Ishikawa (cell line): ENCODE measurements around the gene C19orf47.

Experiments used
- CEBPB ChIP-seq: IDR thresholded peaks from 2 replicates; pipeline ENCODE4 v1.6.1; 2012
- CREB1 ChIP-seq: IDR thresholded peaks from 2 replicates; pipeline ENCODE4 v1.6.1; 2012; ENCODE audit warnings: low read depth
- EP300 ChIP-seq: IDR thresholded peaks from 2 replicates; pipeline ENCODE4 v1.6.1; 2012; ENCODE audit warnings: borderline replicate concordance
- FOXM1 ChIP-seq: IDR thresholded peaks from 2 replicates; pipeline ENCODE4 v1.6.1; 2012; ENCODE audit warnings: low read depth, borderline replicate concordance
- REST ChIP-seq: IDR thresholded peaks from 2 replicates; pipeline ENCODE4 v1.6.1; 2012; ENCODE audit warnings: low read depth, mild to moderate bottlenecking
- TAF1 ChIP-seq: IDR thresholded peaks from 2 replicates; pipeline ENCODE4 v1.6.1; 2012; ENCODE audit warnings: low read depth, mild to moderate bottlenecking
- TCF12 ChIP-seq: IDR thresholded peaks from 2 replicates; pipeline ENCODE4 v1.6.1; 2012; ENCODE audit warnings: low read depth
- TEAD4 ChIP-seq: IDR thresholded peaks from 2 replicates; pipeline ENCODE4 v1.6.1; 2012
- YY1 ChIP-seq: IDR thresholded peaks from 2 replicates; pipeline ENCODE4 v1.6.1; 2012; ENCODE audit warnings: low read depth
- TF ChIP-seq, protein P1 (sequence below): IDR thresholded peaks from 2 replicates; pipeline ENCODE4 v1.6.1; 2012
- TF ChIP-seq, protein P2 (sequence below): IDR thresholded peaks from 2 replicates; pipeline ENCODE4 v1.6.1; 2012

DNA sequence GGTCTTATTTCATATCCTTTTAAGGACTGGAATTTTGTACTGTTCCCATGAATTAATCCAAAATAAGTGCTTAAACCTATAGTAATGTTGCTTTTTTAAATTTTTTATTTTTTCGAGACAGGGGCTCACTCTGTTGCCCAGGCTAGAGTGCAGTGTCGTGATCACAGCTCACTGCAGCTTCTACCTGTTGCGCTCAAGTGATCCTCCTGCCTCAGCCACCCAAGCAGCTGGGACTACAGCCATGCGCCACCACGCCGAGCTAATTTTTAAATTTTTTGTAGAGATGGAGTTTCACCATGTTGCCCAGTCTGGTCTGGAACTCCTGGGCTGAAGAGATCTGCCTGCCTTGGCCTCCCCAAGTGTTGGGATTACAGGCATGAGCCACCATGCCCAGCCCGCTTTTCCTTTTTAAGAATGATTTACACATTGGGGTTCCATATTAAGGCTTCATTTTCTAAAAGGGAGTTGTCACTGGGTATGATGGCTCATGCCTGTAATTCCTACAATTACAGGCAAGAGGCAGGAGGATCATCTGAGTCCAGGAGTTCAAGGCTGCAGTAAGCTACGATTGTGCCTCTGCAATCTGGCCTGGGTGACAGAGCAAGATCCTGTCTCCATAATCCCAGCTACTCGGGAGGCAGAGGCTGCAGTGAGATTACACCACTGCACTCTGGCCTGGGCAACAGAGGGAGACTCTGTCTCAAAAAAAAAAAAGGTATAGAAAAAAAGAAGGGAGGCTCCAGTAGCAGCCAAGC lies 34.8 kb downstream of the C19orf47 start:
- TF ChIP-seq YY1, result no peak
- no peak for TF ChIP-seq FOXM1
- TF ChIP-seq CREB1, result no peak
- TF ChIP-seq, protein P1, sequence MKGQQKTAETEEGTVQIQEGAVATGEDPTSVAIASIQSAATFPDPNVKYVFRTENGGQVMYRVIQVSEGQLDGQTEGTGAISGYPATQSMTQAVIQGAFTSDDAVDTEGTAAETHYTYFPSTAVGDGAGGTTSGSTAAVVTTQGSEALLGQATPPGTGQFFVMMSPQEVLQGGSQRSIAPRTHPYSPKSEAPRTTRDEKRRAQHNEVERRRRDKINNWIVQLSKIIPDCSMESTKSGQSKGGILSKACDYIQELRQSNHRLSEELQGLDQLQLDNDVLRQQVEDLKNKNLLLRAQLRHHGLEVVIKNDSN, result no peak
- TF ChIP-seq, protein P2, sequence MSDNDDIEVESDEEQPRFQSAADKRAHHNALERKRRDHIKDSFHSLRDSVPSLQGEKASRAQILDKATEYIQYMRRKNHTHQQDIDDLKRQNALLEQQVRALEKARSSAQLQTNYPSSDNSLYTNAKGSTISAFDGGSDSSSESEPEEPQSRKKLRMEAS, result no peak
- TF ChIP-seq EP300, result no peak
- no peak for TF ChIP-seq TCF12
- TF ChIP-seq REST, result no peak
- TF ChIP-seq CEBPB, result no peak
- TF ChIP-seq TAF1, result no peak
- no peak for TF ChIP-seq TEAD4
